LHCN-M2 (cell line): ENCODE measurements around the gene PPEF1. TPM values are rescaled to one million over a fixed set of nuclear protein-coding genes. Genes with fewer than 3 reads are reported as not detected.
A peak's percentile ranks its signal among the peaks of the same experiment; 100 is the strongest.

Experiments used
- DNase-seq: peaks from one replicate; pipeline ENCODE4 v3.0.0-alpha.2; 2012; ENCODE audit warnings: low read depth
- polyA plus RNA-seq: library from polyadenylated mRNA; unstranded; fragments of >200 nt; gene quantifications from one replicate; pipeline ENCODE4 v1.2.1, GENCODE V29; 2012; ENCODE audit warnings: missing spikeins
- total RNA-seq: library from RNA; depleted of rRNA; stranded (reverse); fragments of >200 nt; gene quantifications from 2 replicates; pipeline ENCODE4 v1.2.3, GENCODE V29; 2014; rRNA removed

The PPEF1 gene, protein sequence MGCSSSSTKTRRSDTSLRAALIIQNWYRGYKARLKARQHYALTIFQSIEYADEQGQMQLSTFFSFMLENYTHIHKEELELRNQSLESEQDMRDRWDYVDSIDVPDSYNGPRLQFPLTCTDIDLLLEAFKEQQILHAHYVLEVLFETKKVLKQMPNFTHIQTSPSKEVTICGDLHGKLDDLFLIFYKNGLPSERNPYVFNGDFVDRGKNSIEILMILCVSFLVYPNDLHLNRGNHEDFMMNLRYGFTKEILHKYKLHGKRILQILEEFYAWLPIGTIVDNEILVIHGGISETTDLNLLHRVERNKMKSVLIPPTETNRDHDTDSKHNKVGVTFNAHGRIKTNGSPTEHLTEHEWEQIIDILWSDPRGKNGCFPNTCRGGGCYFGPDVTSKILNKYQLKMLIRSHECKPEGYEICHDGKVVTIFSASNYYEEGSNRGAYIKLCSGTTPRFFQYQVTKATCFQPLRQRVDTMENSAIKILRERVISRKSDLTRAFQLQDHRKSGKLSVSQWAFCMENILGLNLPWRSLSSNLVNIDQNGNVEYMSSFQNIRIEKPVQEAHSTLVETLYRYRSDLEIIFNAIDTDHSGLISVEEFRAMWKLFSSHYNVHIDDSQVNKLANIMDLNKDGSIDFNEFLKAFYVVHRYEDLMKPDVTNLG
- total RNA-seq: not detected in 2 replicates
- polyA plus RNA-seq: not detected

DNA sequence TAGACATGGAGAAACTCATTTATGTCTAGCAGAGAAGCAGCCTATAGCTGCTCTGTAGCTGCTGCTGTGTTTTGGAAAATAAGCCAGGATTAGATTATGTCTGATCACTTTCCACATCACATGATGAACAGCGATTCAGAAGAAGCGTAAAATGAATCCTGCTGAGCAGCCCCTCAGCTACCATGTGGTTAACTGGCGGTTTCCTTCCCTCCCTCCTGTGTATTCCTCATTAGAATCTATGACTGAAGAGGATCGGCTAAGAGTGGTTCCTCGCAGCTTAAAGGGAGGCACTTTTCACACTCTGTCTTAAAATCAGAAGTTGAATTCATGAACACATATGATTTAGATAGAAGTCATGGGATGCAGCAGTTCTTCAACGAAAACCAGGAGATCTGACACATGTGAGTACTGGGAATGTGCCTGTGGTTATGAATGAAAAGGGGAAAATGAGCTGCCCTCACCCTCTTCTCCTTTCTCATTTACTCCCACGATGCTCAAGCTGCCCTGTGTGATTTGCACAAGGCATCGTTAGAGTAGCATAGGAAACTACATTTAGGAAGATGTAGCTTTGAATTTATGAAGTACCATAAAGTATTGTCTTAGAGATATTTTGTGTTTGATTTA, at the start of gene PPEF1:
TSS of gene PPEF1 (plus strand) at position 220 of the 624 bp plus-strand sequence. CDS start at position 356, 136 bp downstream.
- no peak for DNase-seq

- no peak for DNase-seq
These were observed 46.2 kb upstream of the PPEF1 start for GRCh38 chrX:18661273-18661672.

- DNase-seq: no peak
These were observed 42.5 kb upstream of the PPEF1 start for GRCh38 chrX:18664947-18665346.

- DNase-seq: no peak
These were observed 40.8 kb upstream of the PPEF1 start for GRCh38 chrX:18666614-18667013.

- no peak for DNase-seq
These were observed 39.2 kb upstream of the PPEF1 start for GRCh38 chrX:18668071-18668835.

DNA sequence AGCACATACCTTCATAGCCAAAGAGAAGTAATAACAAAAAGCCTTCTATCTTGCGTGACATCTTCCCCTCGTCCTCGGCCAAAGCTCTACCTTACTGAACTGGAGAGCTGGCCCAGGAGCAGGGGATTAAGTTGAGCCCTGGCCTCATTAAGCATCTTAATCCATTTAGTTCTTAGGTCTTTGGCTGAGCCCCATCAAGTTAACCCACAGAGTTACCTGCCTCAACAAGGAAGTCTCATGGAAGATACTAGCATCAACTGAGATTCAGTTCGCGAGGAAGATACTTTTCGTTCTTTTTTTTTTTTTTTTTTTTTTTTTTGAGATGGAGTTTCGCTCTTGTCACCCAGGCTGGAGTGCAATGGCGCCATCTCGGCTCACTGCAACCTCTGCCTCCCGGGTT, 35.4 kb upstream of the PPEF1 start, which contains the start of gene RS1:
TSS of gene RS1 (minus strand) at position 101 of the 400 bp plus-strand sequence. CDS start at position 61, 40 bp downstream.
- no peak for DNase-seq

- no peak for DNase-seq
These were observed 33.0 kb upstream of the PPEF1 start for GRCh38 chrX:18674417-18674787.

DNA sequence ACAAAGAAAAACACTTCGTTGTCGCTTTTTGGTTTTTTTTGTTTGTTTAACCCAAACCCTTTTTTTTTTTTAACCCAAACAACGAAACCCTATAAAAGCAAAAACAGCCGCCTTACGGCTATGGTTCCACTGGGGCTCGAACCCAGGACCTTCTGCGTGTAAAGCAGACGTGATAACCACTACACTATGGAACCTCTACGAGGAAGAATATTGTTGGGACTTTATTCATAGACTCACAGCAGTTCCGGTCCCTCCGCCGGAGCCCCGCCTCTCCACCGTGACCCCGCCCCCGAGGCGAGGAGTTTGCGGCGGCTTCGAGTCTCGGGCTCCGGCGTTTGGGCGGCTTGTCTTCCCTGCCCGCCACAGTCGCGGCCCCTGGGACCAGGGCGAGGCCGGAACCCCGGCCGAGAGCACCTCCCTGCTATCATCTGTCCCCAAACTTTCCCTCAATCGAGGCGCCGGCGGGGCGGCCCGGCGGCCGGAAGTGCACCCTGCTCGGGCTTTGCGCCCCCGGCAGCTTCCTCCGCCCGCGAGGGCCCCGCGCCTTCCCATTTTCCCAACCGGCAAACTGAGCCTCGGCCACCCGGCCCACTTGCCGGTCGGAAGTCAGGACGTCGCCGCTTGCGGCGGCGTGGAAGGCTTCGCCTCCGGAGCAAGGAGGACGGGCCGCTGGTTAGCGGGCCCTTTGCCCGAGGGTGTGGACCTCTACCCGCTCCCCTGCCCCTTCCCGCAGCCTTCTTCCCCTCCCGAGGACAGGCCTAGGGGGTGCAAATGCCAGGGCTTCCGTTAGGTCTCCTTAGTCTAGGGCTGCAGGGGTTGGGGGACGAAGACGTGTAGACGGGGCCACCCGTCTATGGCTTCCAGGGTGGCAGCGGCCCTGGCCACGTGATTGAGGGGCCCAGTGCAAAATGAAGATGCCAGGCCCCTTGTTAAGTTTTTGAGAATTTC, 32.4 kb upstream of the PPEF1 start:
- peak; percentile 58 for DNase-seq

GRCh38 chrX:18676050-18676449, 31.4 kb upstream of the PPEF1 start:
- DNase-seq: no peak

DNA sequence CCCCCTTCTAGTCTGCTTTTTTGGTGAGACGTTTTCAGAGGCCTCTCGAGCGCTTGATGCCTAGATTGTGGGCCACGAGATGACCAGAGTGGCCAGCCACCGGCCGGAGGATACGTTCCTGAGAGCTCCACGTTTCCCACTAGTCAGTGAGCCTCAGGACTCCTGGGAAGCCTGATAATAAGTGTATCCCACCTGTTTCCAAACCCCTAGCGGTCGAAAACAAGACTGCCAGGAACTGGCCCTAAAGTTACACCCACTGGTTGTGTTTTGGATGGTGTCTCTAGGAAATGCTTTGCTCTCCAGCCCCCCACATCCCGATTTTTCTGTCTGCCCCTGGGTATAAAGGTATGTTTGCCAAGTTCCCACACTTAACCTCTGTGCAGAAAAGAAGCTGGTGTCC, 31.0 kb upstream of the PPEF1 start:
- peak; percentile 21 for DNase-seq

GRCh38 chrX:18677161-18677869, 30.1 kb upstream of the PPEF1 start:
- no peak for DNase-seq

DNA sequence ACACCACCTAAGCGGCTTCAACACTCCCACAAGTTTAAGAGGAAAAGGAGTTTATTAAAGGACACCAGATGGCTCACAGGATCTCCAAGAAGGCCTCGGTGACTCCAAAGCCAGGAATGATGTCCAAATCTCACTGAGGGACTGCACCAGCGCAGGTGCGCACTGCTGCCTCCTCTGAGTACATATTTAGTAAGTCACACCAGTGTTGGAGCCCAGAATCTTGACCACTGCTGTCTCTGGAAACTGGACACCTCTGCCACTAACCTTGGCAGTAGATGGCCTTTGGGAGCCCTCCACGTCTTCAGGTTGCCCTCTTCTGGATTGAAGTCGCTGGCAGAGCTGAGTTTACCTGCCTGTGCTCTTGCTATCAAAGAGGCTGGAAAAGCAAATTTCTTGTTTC, 25.4 kb upstream of the PPEF1 start:
- DNase-seq: no peak

- DNase-seq: no peak
These were observed 24.5 kb upstream of the PPEF1 start for GRCh38 chrX:18682979-18683387.

DNA sequence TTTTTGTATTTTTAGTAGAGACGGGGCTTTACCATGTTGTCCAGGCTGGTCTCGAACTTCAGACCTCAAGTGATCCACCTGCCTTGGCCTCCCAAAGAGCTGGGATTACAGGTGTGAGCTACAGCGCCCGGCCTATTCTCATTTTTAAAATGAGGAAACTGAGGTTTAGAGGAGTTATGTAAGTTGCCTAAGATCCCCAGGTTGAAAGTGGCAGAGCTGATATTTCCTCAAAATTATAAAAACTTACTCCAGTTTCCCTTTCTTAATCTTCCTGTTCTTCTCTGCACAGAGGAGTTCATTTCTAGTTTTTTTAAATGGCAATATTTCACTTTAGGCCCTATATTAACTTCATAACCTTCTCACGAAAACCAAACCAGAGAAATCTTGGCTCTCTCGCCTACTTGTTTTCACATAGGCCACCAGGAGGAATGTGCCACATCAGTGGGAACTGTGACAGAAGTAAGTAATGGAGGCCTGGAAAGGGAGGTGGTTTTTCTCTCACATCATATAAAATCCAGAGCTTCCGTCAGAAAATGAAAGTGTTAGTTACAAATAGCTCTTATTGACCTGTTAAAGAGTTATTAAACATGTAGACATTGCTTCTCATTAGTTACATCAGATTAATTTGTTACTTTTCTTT, 19.5 kb upstream of the PPEF1 start:
- DNase-seq: no peak

- DNase-seq: no peak
These were observed 16.0 kb upstream of the PPEF1 start for GRCh38 chrX:18691431-18691830.

DNA sequence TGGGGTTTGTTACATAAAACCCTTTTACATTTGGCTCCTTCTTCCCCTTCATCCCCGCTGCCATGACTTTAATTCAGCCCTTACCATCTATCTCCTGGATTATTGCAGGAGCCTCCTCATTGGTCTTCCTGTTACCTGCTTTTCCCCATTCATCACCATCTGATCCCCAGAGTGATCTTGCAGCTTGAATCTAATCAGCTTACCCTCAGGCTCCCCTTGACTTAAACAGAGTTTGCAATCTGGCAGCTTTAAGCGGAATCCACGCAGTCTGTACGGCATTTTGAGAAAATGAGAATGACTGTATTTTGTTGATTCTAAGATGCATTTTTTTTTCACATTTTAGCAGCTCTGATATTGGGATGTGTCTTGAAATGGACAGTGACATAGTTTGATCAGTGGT, 14.9 kb upstream of the PPEF1 start:
- DNase-seq: no peak

- no peak for DNase-seq
These were observed 10.8 kb upstream of the PPEF1 start for GRCh38 chrX:18696653-18697052.

DNA sequence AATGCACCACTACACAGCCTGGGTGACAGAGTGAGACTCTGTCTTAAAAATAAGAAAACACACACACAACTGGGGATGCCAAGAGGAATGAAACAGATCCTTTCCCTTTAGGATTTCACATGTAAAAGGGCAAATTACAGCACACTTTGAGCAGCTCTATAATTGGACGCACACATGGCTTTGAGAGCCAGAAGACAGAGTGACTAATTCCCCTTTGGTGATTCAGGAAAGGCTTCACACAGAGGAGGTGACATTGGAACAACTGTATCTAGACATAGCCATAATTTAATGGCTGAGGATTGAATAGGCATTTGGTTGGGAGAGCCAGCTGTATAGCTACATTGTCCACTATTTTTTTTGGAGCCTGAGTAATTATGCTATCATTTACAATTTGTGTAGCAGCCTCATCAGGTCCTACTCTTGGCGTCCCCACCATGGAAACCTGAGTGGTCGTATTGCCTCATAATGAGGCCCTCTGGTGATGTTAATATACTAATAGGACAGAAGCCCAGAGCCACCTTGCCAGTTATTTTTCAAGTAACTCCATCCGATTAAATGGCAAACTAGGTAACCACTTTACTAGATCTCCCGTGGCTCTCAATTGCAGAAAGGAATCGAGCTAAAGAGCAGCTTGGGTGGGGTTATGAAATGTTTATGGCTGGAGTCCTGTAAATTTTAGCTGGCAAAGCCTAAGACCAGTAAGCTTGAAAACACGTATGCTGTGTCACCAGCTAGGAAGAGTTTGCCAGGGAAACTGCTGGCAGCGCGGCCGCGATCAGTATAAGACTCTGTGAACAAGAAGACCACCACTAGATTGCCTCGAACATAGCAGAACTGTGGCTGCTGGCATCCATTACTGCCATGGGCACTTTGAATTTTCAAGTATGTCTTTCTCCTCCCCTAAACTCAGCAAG, 8.5 kb upstream of the PPEF1 start:
- DNase-seq: no peak
